Measurements from ENCODE around the gene ZNF417. TPM values are rescaled to one million over a fixed set of nuclear protein-coding genes. Genes with fewer than 3 reads are reported as not detected.

ZNF417 gene
- total RNA-seq, 1 donor, result 19.4 TPM

- TF ChIP-seq CTCF (IDR thresholded peaks at IDR 0.05; ENCODE audit: insufficient read depth, low read depth, low read length), result peak; percentile 54
- peak within 1 kb of the TSS; percentile 93 for H3K4me3 ChIP-seq (ENCODE audit: low read depth, low read length)
- DNase-seq (ENCODE audit: low read depth), result peak; percentile 97
These were observed 31.2 kb upstream of the ZNF417 start, which contains the start of gene ZNF256 for GRCh38 chr19:57947419-57948134. Gene ZNF256 (minus strand): TSS chr19:57947706. CDS start chr19:57947474, 232 bp downstream.

GRCh38 chr19:57947088-57947418 is 30.7 kb upstream of the ZNF417 start:
- DNase-seq (ENCODE audit: low read depth), result no peak
- no peak for TF ChIP-seq CTCF (IDR thresholded peaks at IDR 0.05; ENCODE audit: insufficient read depth, low read depth, low read length)
- peak overlapping the region; percentile 93 for H3K4me3 ChIP-seq (ENCODE audit: low read depth, low read length)

- H3K4me3 ChIP-seq (ENCODE audit: low read depth, low read length), result peak overlapping the region; percentile 93
- TF ChIP-seq CTCF (IDR thresholded peaks at IDR 0.05; ENCODE audit: insufficient read depth, low read depth, low read length), result no peak
- DNase-seq (ENCODE audit: low read depth), result no peak
These were observed 29.9 kb upstream of the ZNF417 start for GRCh38 chr19:57946316-57946715.

- TF ChIP-seq CTCF (IDR thresholded peaks at IDR 0.05; ENCODE audit: insufficient read depth, low read depth, low read length), result no peak
- no peak overlapping the region for H3K4me3 ChIP-seq (ENCODE audit: low read depth, low read length)
- DNase-seq (ENCODE audit: low read depth), result no peak
These were observed 25.2 kb upstream of the ZNF417 start for GRCh38 chr19:57941593-57941992.

GRCh38 chr19:57935731-57936130 is 19.3 kb upstream of the ZNF417 start:
- H3K4me3 ChIP-seq (ENCODE audit: low read depth, low read length), result no peak overlapping the region
- no peak for TF ChIP-seq CTCF (IDR thresholded peaks at IDR 0.05; ENCODE audit: insufficient read depth, low read depth, low read length)
- DNase-seq (ENCODE audit: low read depth), result no peak

- H3K4me3 ChIP-seq (ENCODE audit: low read depth, low read length), result peak within 1 kb of the TSS; percentile 90
- TF ChIP-seq CTCF (IDR thresholded peaks at IDR 0.05; ENCODE audit: insufficient read depth, low read depth, low read length), result no peak
- DNase-seq (ENCODE audit: low read depth), result peak; percentile 85
These were observed 18.7 kb upstream of the ZNF417 start, which contains the start of gene ZNF418 for GRCh38 chr19:57934820-57935665. Gene ZNF418 (minus strand): TSS chr19:57935402. CDS start chr19:57933822, 1,580 bp downstream.
